GM23338 (cell line): ENCODE measurements around the gene STX7. TPM values are rescaled to one million over a fixed set of nuclear protein-coding genes. Genes with fewer than 3 reads are reported as not detected.

ENCODE experiments used
- ATAC-seq: fragments of 200-7000 bp; cut with Tn5 transposase; 3 replicates; pipeline ENCODE4 v1.9.1; 2020
- DNase-seq: peaks from one replicate; pipeline ENCODE4 v3.0.0-alpha.2; 2015; ENCODE audit warnings: low spot score
- H2AFZ ChIP-seq: fragments of 200-600 bp; sonication (generic); 2 replicates; pipeline ENCODE4 v1.8.0; 2016; ENCODE audit warnings: antibody characterized with exemption, mild to moderate bottlenecking, moderate library complexity
- H3F3A ChIP-seq: fragments of 200-600 bp; sonication (generic); replicated peaks from 2 replicates; pipeline ENCODE4 v1.8.0; 2017; ENCODE audit warnings: antibody characterized with exemption, mixed run types, low read depth
- H3K27ac ChIP-seq: fragments of 200-600 bp; sonication (generic); 2 replicates; pipeline ENCODE4 v1.6.1; 2016; ENCODE audit warnings: low read depth
- H3K27me3 ChIP-seq: fragments of 200-600 bp; sonication (generic); 2 replicates; pipeline ENCODE4 v1.8.0; 2016; ENCODE audit warnings: mild to moderate bottlenecking, mixed run types, moderate library complexity; ENCODE audit not compliant: insufficient read depth
- H3K36me3 ChIP-seq: fragments of 200-600 bp; sonication (generic); 2 replicates; pipeline ENCODE4 v1.8.0; 2016; ENCODE audit warnings: mild to moderate bottlenecking; ENCODE audit not compliant: insufficient read depth
- H3K4me1 ChIP-seq: fragments of 200-600 bp; sonication (generic); 2 replicates; pipeline ENCODE4 v1.8.0; 2016; ENCODE audit warnings: mild to moderate bottlenecking, moderate library complexity; ENCODE audit not compliant: insufficient read depth
- H3K4me2 ChIP-seq: fragments of 200-600 bp; sonication (generic); 2 replicates; pipeline ENCODE4 v1.7.1; 2017; ENCODE audit warnings: mixed run types
- H3K4me3 ChIP-seq: fragments of 200-600 bp; sonication (generic); 2 replicates; pipeline ENCODE4 v1.6.1; 2016; ENCODE audit warnings: mixed run types
- H3K79me2 ChIP-seq: fragments of 200-600 bp; sonication (generic); replicated peaks from 2 replicates; pipeline ENCODE4 v1.8.0; 2017; ENCODE audit warnings: mild to moderate bottlenecking; ENCODE audit not compliant: insufficient read depth
- H3K9me2 ChIP-seq: fragments of 200-600 bp; sonication (generic); 2 replicates; pipeline ENCODE4 v1.8.0; 2017; ENCODE audit not compliant: insufficient read depth
- H4K20me1 ChIP-seq: fragments of 200-600 bp; sonication (generic); replicated peaks from 2 replicates; pipeline ENCODE4 v1.8.0; 2017; ENCODE audit warnings: mild to moderate bottlenecking; ENCODE audit not compliant: insufficient read depth
- H3K27ac Mint-ChIP-seq: 2 replicates; pipeline ENCODE4 v1.8.0; 2020; ENCODE audit warnings: inconsistent platforms, mild to moderate bottlenecking, moderate library complexity, mixed read lengths
- H3K27me3 Mint-ChIP-seq: 3 replicates; pipeline ENCODE4 v1.8.0; 2022; ENCODE audit warnings: low read depth, mild to moderate bottlenecking, moderate library complexity, mixed read lengths, inconsistent platforms; ENCODE audit not compliant: insufficient read depth, poor library complexity
- H3K36me3 Mint-ChIP-seq: 3 replicates; pipeline ENCODE4 v1.8.0; 2021; ENCODE audit warnings: low read depth, mild to moderate bottlenecking, inconsistent platforms, moderate library complexity, mixed read lengths
- H3K4me1 Mint-ChIP-seq: 3 replicates; pipeline ENCODE4 v1.8.0; 2020; ENCODE audit warnings: mild to moderate bottlenecking, inconsistent platforms, mixed read lengths
- H3K4me3 Mint-ChIP-seq: 3 replicates; pipeline ENCODE4 v1.8.0; 2021; ENCODE audit warnings: moderate library complexity, mild to moderate bottlenecking, inconsistent platforms, mixed read lengths
- H3K9me3 Mint-ChIP-seq: 3 replicates; pipeline ENCODE4 v1.8.0; 2020; ENCODE audit warnings: moderate library complexity, mild to moderate bottlenecking, inconsistent platforms, mixed read lengths
- EZH2 ChIP-seq: fragments of 200-600 bp; sonication (generic); IDR thresholded peaks from one replicate; pipeline ENCODE4 v1.8.0; 2017; ENCODE audit warnings: antibody characterized with exemption, mild to moderate bottlenecking, low read depth; ENCODE audit not compliant: unreplicated experiment
- JUNB ChIP-seq: IDR thresholded peaks from one replicate; pipeline ENCODE4 v1.6.1; 2016; ENCODE audit warnings: antibody characterized with exemption; ENCODE audit not compliant: unreplicated experiment
- NANOG ChIP-seq: IDR thresholded peaks from 2 replicates; pipeline ENCODE4 v1.6.1; 2016; ENCODE audit warnings: antibody characterized with exemption, borderline replicate concordance
- POLR2AphosphoS5 ChIP-seq: IDR thresholded peaks from 2 replicates; pipeline ENCODE4 v1.6.1; 2016; ENCODE audit warnings: antibody characterized with exemption, low read depth
- STAT1 ChIP-seq: IDR thresholded peaks from one replicate; pipeline ENCODE4 v1.6.1; 2016; ENCODE audit warnings: antibody characterized with exemption; ENCODE audit not compliant: unreplicated experiment
- polyA plus RNA-seq: library from polyadenylated mRNA; unstranded; fragments of >200 nt; fragmentation: Nextera tagmentation; extraction: Ambion mirVana; gene quantifications from 2 replicates; pipeline ENCODE4 v1.2.1, GENCODE V29; 2016
- total RNA-seq: library from RNA; depleted of rRNA; stranded (reverse); fragments of >200 nt; shearing (Covaris generic); gene quantifications from 2 replicates; pipeline ENCODE4 v1.2.3, GENCODE V29; 2014

Gene STX7
- total and polyA plus RNA-seq, 2 experiments from 2014 or later = 22.4 to 28.8 TPM

- Mint-ChIP-seq H3K4me1 (peaks cover 29% of the 10 kb centered on the region), H3K4me3 (no peak overlapping the region), H3K9me3 (no peaks in the 10 kb centered on the region), H3K36me3 (no peaks in the 10 kb centered on the region), H3K27ac (no peak overlapping the region), H3K27me3 (peaks cover 22% of the 10 kb centered on the region)
- Histone ChIP-seq H3K9me2 (no peaks in the 10 kb centered on the region), H4K20me1 (no peaks in the 10 kb centered on the region), H3K79me2 (no peaks in the 10 kb centered on the region), H3K36me3 (no peaks in the 10 kb centered on the region), H2AFZ (no peak overlapping the region), H3F3A (no peaks in the 10 kb centered on the region), H3K4me2 (peak overlapping the region; percentile 22; the same call in 1 of the 2 replicates), H3K27me3 (peaks cover 46% of the 10 kb centered on the region), H3K4me1 (peaks cover 36% of the 10 kb centered on the region), H3K4me3 (no peak overlapping the region), H3K27ac (no peak overlapping the region)
- DNase-seq = no peak
- no peak for ATAC-seq
- TF ChIP-seq NANOG (no peak), JUNB (no peak)
Observed at GRCh38 chr6:132404330-132404729, 108.6 kb downstream of the STX7 start.

- DNase-seq (peak; percentile 51), ATAC-seq (peak; percentile 8)
- Mint-ChIP-seq H3K4me3 (peak overlapping the region; percentile 80), H3K36me3 (no peaks in the 10 kb centered on the region), H3K4me1 (peaks cover 29% of the 10 kb centered on the region), H3K9me3 (no peaks in the 10 kb centered on the region), H3K27me3 (peaks cover 22% of the 10 kb centered on the region), H3K27ac (no peak overlapping the region)
- H3K4me2 ChIP-seq = peak overlapping the region; percentile 91
- TF ChIP-seq EZH2 = peak; percentile 63
- TF ChIP-seq POLR2AphosphoS5 = no peak
- no peaks in the 10 kb centered on the region for H3F3A ChIP-seq
- no peaks in the 10 kb centered on the region for H3K9me2 ChIP-seq
- H3K4me1 ChIP-seq = peaks cover 36% of the 10 kb centered on the region
- no peaks in the 10 kb centered on the region for H3K36me3 ChIP-seq
- no peak overlapping the region for H3K27ac ChIP-seq
- H3K79me2 ChIP-seq = no peaks in the 10 kb centered on the region
- no peaks in the 10 kb centered on the region for H4K20me1 ChIP-seq
- peak overlapping the region; percentile 99 for H2AFZ ChIP-seq
- peaks cover 64% of the 10 kb centered on the region for H3K27me3 ChIP-seq
- peak overlapping the region; percentile 82 for H3K4me3 ChIP-seq
Observed at GRCh38 chr6:132401618-132402285, 111.2 kb downstream of the STX7 start.

DNA sequence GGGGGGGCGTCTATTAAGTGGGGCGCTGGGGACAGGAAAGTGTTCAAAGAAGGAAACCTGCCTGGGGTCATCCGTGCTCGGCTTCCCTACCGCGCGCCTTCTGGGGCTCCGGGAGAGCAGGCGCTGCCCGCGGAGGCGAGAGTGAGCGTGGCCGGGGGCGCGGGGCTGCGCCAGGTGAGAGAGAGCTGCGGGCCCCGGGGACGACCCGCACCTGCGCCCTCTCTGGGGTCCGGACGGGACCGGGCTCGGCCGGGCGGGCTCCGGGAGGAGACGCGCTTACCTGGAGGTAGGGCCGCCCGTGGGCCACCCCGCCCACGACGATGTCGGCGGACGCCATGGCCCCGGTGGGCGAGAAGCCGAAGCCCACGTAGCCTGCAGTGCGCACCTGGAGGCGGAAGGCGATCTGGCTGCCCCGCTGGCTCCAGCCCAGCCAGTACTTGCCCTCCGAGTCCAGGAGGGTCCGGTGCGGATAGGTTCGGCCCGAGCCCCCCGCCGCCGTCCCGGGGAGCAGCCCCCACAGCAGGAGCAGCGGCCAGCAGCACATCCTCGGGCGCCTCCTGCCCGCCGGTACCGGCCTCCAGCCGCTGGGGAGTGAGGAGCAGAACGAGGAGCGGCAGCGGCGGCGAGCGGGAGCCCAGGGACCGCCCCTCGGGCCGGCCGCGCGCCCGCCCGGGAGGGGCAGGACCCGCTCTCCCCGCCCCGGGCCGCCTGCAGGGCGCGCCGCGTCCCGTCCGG is 111.9 kb downstream of the STX7 start, which contains the start of gene MOXD1:
Gene MOXD1, minus strand, starts transcription at position 593 of the 735 bp plus-strand sequence. Its CDS starts 49 bp downstream, at position 544.
- H4K20me1 ChIP-seq = no peaks in the 10 kb centered on the region
- no peaks in the 10 kb centered on the region for H3K36me3 ChIP-seq
- no peaks in the 10 kb centered on the region for H3K79me2 ChIP-seq
- peak; percentile 78 for DNase-seq
- peaks cover 64% of the 10 kb centered on the region for H3K27me3 ChIP-seq
- H3K4me1 ChIP-seq = peaks cover 36% of the 10 kb centered on the region
- H3K4me3 ChIP-seq = peak within 1 kb of the TSS; percentile 82
- H3K9me2 ChIP-seq = no peaks in the 10 kb centered on the region
- Mint-ChIP-seq H3K36me3 (no peaks in the 10 kb centered on the region), H3K4me3 (peak within 1 kb of the TSS; percentile 85), H3K9me3 (no peaks in the 10 kb centered on the region), H3K4me1 (peaks cover 24% of the 10 kb centered on the region), H3K27me3 (peaks cover 22% of the 10 kb centered on the region), H3K27ac (no peak within 1 kb of the TSS)
- H3F3A ChIP-seq = no peaks in the 10 kb centered on the region
- H3K27ac ChIP-seq = no peak within 1 kb of the TSS
- peak within 1 kb of the TSS; percentile 99 for H2AFZ ChIP-seq
- H3K4me2 ChIP-seq = peak within 1 kb of the TSS; percentile 91
- ATAC-seq = peak; percentile 89
- TF ChIP-seq POLR2AphosphoS5 = peak; percentile 33; the same call in 1 of the 2 replicates
- no peak for TF ChIP-seq STAT1
